GM23248 (cell line): Measurements from ENCODE around the gene HINT1. TPM values are rescaled to one million over a fixed set of nuclear protein-coding genes. Genes with fewer than 3 reads are reported as not detected.

Experiments used
- DNase-seq: peaks from one replicate; pipeline ENCODE4 v3.0.0-alpha.2; 2015
- H2AFZ ChIP-seq: fragments of 200-600 bp; sonication (generic); 2 replicates; pipeline ENCODE4 v1.6.1; 2016; ENCODE audit warnings: antibody characterized with exemption
- H3F3A ChIP-seq: fragments of 200-600 bp; sonication (generic); 2 replicates; pipeline ENCODE4 v1.6.1; 2016; ENCODE audit warnings: mild to moderate bottlenecking, antibody characterized with exemption, mixed run types; ENCODE audit not compliant: insufficient read depth
- H3K27ac ChIP-seq: fragments of 200-600 bp; sonication (generic); 2 replicates; pipeline ENCODE4 v1.5.1; 2016; ENCODE audit warnings: mild to moderate bottlenecking
- H3K27me3 ChIP-seq: fragments of 200-600 bp; sonication (generic); replicated peaks from 2 replicates; pipeline ENCODE4 v1.6.1; 2016; ENCODE audit warnings: mild to moderate bottlenecking; ENCODE audit not compliant: insufficient read depth
- H3K36me3 ChIP-seq: fragments of 200-600 bp; sonication (generic); 2 replicates; pipeline ENCODE4 v1.6.1; 2016; ENCODE audit warnings: low read depth, mild to moderate bottlenecking
- H3K4me1 ChIP-seq: fragments of 200-600 bp; sonication (generic); 2 replicates; pipeline ENCODE4 v1.6.1; 2016; ENCODE audit warnings: mild to moderate bottlenecking; ENCODE audit not compliant: insufficient read depth
- H3K4me2 ChIP-seq: fragments of 200-600 bp; sonication (generic); one replicate; pipeline ENCODE4 v1.6.1; 2016; ENCODE audit warnings: mild to moderate bottlenecking; ENCODE audit not compliant: unreplicated experiment
- H3K4me3 ChIP-seq: fragments of 200-600 bp; sonication (generic); 2 replicates; pipeline ENCODE4 v1.5.1; 2016; ENCODE audit warnings: mild to moderate bottlenecking
- H3K79me2 ChIP-seq: fragments of 200-600 bp; sonication (generic); 2 replicates; pipeline ENCODE4 v1.6.1; 2016; ENCODE audit warnings: mild to moderate bottlenecking; ENCODE audit not compliant: insufficient read depth
- H3K9ac ChIP-seq: fragments of 200-600 bp; sonication (generic); 2 replicates; pipeline ENCODE4 v1.6.1; 2016; ENCODE audit warnings: mild to moderate bottlenecking
- H3K9me2 ChIP-seq: fragments of 200-600 bp; sonication (generic); 2 replicates; pipeline ENCODE4 v1.6.1; 2016; ENCODE audit warnings: mixed run types, mild to moderate bottlenecking, moderate library complexity; ENCODE audit not compliant: insufficient read depth
- H3K9me3 ChIP-seq: fragments of 200-600 bp; sonication (generic); one replicate; pipeline ENCODE4 v1.6.1; 2017; ENCODE audit warnings: low read depth
- H4K20me1 ChIP-seq: fragments of 200-600 bp; sonication (generic); 2 replicates; pipeline ENCODE4 v1.6.0; 2016; ENCODE audit not compliant: insufficient read depth
- EZH2 ChIP-seq: fragments of 200-600 bp; sonication (generic); IDR thresholded peaks from 2 replicates; pipeline ENCODE4 v1.6.1; 2018; ENCODE audit warnings: antibody characterized with exemption, mild to moderate bottlenecking; ENCODE audit not compliant: insufficient read depth, poor library complexity, severe bottlenecking
- EZH2phosphoT487 ChIP-seq: fragments of 200-600 bp; sonication (generic); IDR thresholded peaks from 2 replicates; pipeline ENCODE4 v1.6.1; 2018; ENCODE audit warnings: antibody characterized with exemption, moderate library complexity, mild to moderate bottlenecking, low read depth; ENCODE audit not compliant: insufficient read depth
- WGBS, 2 experiments: methylation state at CpG; one replicate each; pipeline ENCODE4 v1.1.6; 2015 to 2017; ENCODE audit warnings: low lambda C conversion rate in 2 of 2, low coverage in 1 of 2; ENCODE audit errors: missing lambda C conversion rate in 2 of 2; 5-methylcytosine and 5-hydroxymethylcytosine counted together
- in situ Hi-C: fragments of 300-500 bp; cut with MboI; formaldehyde crosslinking; loops from 2 replicates; pipeline ENCODE4 v1.15.0; 2020
- polyA plus RNA-seq: library from polyadenylated mRNA; unstranded; fragments of >200 nt; fragmentation: Nextera tagmentation; extraction: Ambion mirVana; gene quantifications from 2 replicates; pipeline ENCODE4 v1.2.1, GENCODE V29; 2016
- total RNA-seq: library from RNA; depleted of rRNA; stranded (reverse); fragments of >200 nt; shearing (Covaris generic); gene quantifications from 2 replicates; pipeline ENCODE4 v1.2.3, GENCODE V29; 2014; rRNA removed

The HINT1 gene
- total RNA-seq (150 and 184 TPM in 2 replicates), polyA plus RNA-seq (458 and 466 TPM in 2 replicates)

DNA sequence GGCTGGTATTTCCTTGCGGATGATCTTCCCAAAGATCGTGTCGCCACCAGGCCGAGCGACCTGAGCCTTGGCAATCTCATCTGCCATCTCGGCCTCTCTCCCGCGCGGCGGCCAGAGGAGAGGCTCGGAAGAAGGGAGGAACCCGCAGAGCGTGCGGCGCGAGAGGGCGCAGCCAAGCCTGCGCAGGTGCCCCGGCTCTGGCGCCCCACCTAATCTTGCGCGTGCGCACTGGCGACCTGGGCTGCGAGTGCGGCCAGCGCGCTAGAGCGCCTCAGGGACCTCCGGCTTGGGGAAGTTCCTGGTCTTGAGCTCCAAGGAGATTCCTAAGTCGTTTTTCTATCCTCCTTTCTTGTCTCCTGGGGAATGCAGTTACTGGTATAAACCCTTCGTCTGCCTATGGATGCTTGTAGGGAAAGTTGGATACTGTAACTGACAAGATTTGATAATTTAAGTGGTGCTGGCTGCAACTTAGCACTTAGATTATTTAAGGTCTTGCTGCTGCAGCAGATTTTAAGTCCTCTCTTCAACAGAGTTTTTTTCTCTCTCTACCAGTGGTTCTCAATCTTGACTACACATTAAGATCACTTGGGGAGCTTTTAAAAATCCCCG, at the start of gene HINT1:
Gene HINT1, minus strand, starts transcription at position 138 of the 609 bp plus-strand sequence. Its CDS starts 51 bp downstream, at position 87.
- H3K9me3 ChIP-seq = no peaks in the 10 kb centered on the region
- peak within 1 kb of the TSS; percentile 97 for H3K4me2 ChIP-seq
- peak within 1 kb of the TSS; percentile 93 for H3K4me3 ChIP-seq
- in situ Hi-C loops = loop anchor here (10.0 kb wide), 1 partner anchor 220 kb away; no protein-coding TSS in a partner anchor
- peak; percentile 89 for DNase-seq
- peaks cover 18% of the 10 kb centered on the region for H3K36me3 ChIP-seq
- peaks cover 42% of the 10 kb centered on the region for H3K79me2 ChIP-seq
- H3K9ac ChIP-seq = peak within 1 kb of the TSS; percentile 95
- peaks cover 18% of the 10 kb centered on the region for H3F3A ChIP-seq
- no peak for TF ChIP-seq EZH2
- no peak for TF ChIP-seq EZH2phosphoT487
- peaks cover 14% of the 10 kb centered on the region for H3K4me1 ChIP-seq
- no peaks in the 10 kb centered on the region for H4K20me1 ChIP-seq
- peak within 1 kb of the TSS; percentile 81 for H3K27ac ChIP-seq
- no peaks in the 10 kb centered on the region for H3K27me3 ChIP-seq
- peak within 1 kb of the TSS; percentile 90 for H2AFZ ChIP-seq
- 0 to 3% methylated on average over 33 of the region's 33 CpGs for WGBS, 2 experiments
- no peaks in the 10 kb centered on the region for H3K9me2 ChIP-seq

GRCh38 chr5:131214609-131215227, 49.7 kb upstream of the HINT1 start:
- no peaks in the 10 kb centered on the region for H3K79me2 ChIP-seq
- H3F3A ChIP-seq = peaks cover 6% of the 10 kb centered on the region; the same call in 1 of the 2 replicates
- in situ Hi-C loops = no loop called here
- TF ChIP-seq EZH2phosphoT487 (no peak), EZH2 (no peak)
- H3K9ac ChIP-seq = no peak overlapping the region
- peaks cover 7% of the 10 kb centered on the region for H3K4me1 ChIP-seq
- H3K4me3 ChIP-seq = no peak overlapping the region
- H3K36me3 ChIP-seq = no peaks in the 10 kb centered on the region
- no peak overlapping the region for H3K4me2 ChIP-seq
- H2AFZ ChIP-seq = no peak overlapping the region
- DNase-seq = no peak
- no peaks in the 10 kb centered on the region for H4K20me1 ChIP-seq
- no peaks in the 10 kb centered on the region for H3K27me3 ChIP-seq
- H3K9me3 ChIP-seq = no peaks in the 10 kb centered on the region
- no peaks in the 10 kb centered on the region for H3K9me2 ChIP-seq
- WGBS, 2 experiments = 39 to 47% methylated on average over 3 of the region's 3 CpGs
- no peak overlapping the region for H3K27ac ChIP-seq

DNA sequence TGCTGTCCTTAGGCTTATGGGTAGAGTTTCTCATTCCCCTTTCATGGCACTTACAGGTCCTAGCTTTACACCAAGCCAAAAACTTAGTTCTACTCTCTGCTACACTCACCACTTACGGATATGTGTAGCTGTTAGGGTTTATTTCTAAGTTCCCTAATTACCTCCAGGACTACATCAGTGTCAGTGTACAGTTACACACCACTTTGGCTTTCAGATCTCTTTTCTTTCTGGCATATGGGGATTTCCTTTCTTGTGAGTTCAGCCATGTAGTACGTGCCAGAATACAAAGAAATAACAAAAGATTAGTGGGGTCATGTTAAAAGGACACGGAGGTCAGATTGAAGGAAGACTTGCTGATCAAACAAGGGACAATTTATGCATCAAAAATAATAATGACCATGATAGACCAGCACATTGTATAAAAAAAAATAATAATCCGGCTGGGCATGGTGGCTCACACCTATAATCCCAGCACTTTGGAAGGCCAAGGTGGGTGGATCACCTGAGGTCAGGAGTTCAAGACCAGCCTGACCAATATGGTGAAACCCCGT, 47.5 kb upstream of the HINT1 start:
- no peak overlapping the region for H3K27ac ChIP-seq
- no peaks in the 10 kb centered on the region for H3K36me3 ChIP-seq
- H3K4me1 ChIP-seq = no peaks in the 10 kb centered on the region
- no peaks in the 10 kb centered on the region for H3K79me2 ChIP-seq
- in situ Hi-C loops = no loop called here
- H2AFZ ChIP-seq = no peak overlapping the region
- H3K9me2 ChIP-seq = no peaks in the 10 kb centered on the region
- no peak overlapping the region for H3K9ac ChIP-seq
- H3F3A ChIP-seq = no peaks in the 10 kb centered on the region
- no peaks in the 10 kb centered on the region for H4K20me1 ChIP-seq
- no peak for TF ChIP-seq EZH2phosphoT487
- no peak for TF ChIP-seq EZH2
- no peak overlapping the region for H3K4me2 ChIP-seq
- DNase-seq = no peak
- H3K9me3 ChIP-seq = no peaks in the 10 kb centered on the region
- no peaks in the 10 kb centered on the region for H3K27me3 ChIP-seq
- WGBS, 2 experiments = 59 to 61% methylated on average over 5 of the region's 5 CpGs
- no peak overlapping the region for H3K4me3 ChIP-seq

GRCh38 chr5:131211669-131212068, 46.6 kb upstream of the HINT1 start:
- no peak for DNase-seq
- WGBS, 2 experiments = 78 to 84% methylated on average over 5 of the region's 5 CpGs
- H3K4me2 ChIP-seq = no peak overlapping the region
- H3K79me2 ChIP-seq = no peaks in the 10 kb centered on the region
- H3K9me2 ChIP-seq = no peaks in the 10 kb centered on the region
- no peak overlapping the region for H3K4me3 ChIP-seq
- no peaks in the 10 kb centered on the region for H3K27me3 ChIP-seq
- no peaks in the 10 kb centered on the region for H3K9me3 ChIP-seq
- no peaks in the 10 kb centered on the region for H4K20me1 ChIP-seq
- no peaks in the 10 kb centered on the region for H3K36me3 ChIP-seq
- TF ChIP-seq EZH2phosphoT487 (no peak), EZH2 (no peak)
- H3K27ac ChIP-seq = no peak overlapping the region
- no peak overlapping the region for H3K9ac ChIP-seq
- no peaks in the 10 kb centered on the region for H3K4me1 ChIP-seq
- H3F3A ChIP-seq = no peaks in the 10 kb centered on the region
- H2AFZ ChIP-seq = no peak overlapping the region
- in situ Hi-C loops = no loop called here
